ENCODE results near the gene CFAP210. TPM values are rescaled to one million over a fixed set of nuclear protein-coding genes. Genes with fewer than 3 reads are reported as not detected.
A peak's percentile ranks its signal among the peaks of the same experiment; 100 is the strongest.

The CFAP210 gene
- total RNA-seq, 1 experiment from 2014 or later: not detected

- TF ChIP-seq REST (IDR thresholded peaks at IDR 0.05; ENCODE audit: low read depth) (no peak), EGR1 (IDR thresholded peaks at IDR 0.05; ENCODE audit: low read depth) (no peak), MAX (IDR thresholded peaks at IDR 0.05) (peak; percentile 74), POLR2AphosphoS5 (IDR thresholded peaks at IDR 0.05; ENCODE audit: low read depth, low read length) (peak; percentile 91)
Measured at GRCh38 chr2:169694113-169694893, at the start of gene CFAP210, which contains the start of gene PHOSPHO2 (continued).

GRCh38 chr2:169743549-169743948 lies 49.3 kb upstream of the CFAP210 start:
- intact Hi-C loops (cut with micrococcal nuclease): no loop called here
- H3K36me3 ChIP-seq (ENCODE audit: control insufficient read depth in 1 of 2, insufficient read depth in 2 of 2, low read length in 2 of 2): peaks cover 12 to 35% of the 10 kb centered on the region in 2 experiments; a peak in 3 of 4 replicates
- RAD21 ChIA-PET (ENCODE audit: low non-redundant PET in 1 of 2, low total read pairs in 2 of 2, uncharacterized antibody in 2 of 2, unreplicated experiment in 2 of 2): no interaction called here
- peaks cover 33% of the 10 kb centered on the region for H3K79me2 ChIP-seq (ENCODE audit: insufficient read depth, low read length)
- H2AFZ ChIP-seq (ENCODE audit: low read depth, low read length, poor library complexity, severe bottlenecking): no peak overlapping the region
- H3K27me3 ChIP-seq (ENCODE audit: insufficient read depth, low read length): no peaks in the 10 kb centered on the region
- H3K27ac ChIP-seq (ENCODE audit: low read depth, low read length): no peak overlapping the region
- CTCF ChIA-PET: no interaction called here
- no TSS peak for BruUV-seq (replicated peaks)
- H3K9ac ChIP-seq (ENCODE audit: low read length): no peak overlapping the region
- H3K4me1 ChIP-seq (ENCODE audit: control insufficient read depth in 1 of 2, insufficient read depth in 2 of 2, low read length in 2 of 2): peaks cover 4 to 8% of the 10 kb centered on the region in 2 experiments; a peak in 3 of 4 replicates
- no peak overlapping the region for H3K4me2 ChIP-seq (ENCODE audit: low read length)
- no peaks in the 10 kb centered on the region for H3K9me3 ChIP-seq (ENCODE audit: control insufficient read depth in 1 of 2, insufficient read depth in 1 of 2, low read depth in 1 of 2, low read length in 2 of 2)
- DNase-seq (ENCODE audit: low read depth, low spot score) (no peak), ATAC-seq (no peak)
- POLR2A ChIA-PET: no interaction called here
- H3K9me2 ChIP-seq (ENCODE audit: insufficient read depth): no peaks in the 10 kb centered on the region
- no peaks in the 10 kb centered on the region for H4K20me1 ChIP-seq (ENCODE audit: insufficient read depth)
- H3K4me3 ChIP-seq (replicated peaks in 1 of 2; ENCODE audit: low read depth in 1 of 2, low read length in 2 of 2): no peak overlapping the region
- TF ChIP-seq YY1 (IDR thresholded peaks at IDR 0.05; ENCODE audit: extremely low read depth, insufficient replicate concordance, low read depth, low read length) (no peak), SIN3A (IDR thresholded peaks at IDR 0.05; ENCODE audit: low read depth) (no peak), ZFX (IDR thresholded peaks at IDR 0.05) (no peak), ZBTB33 (IDR thresholded peaks at IDR 0.05; ENCODE audit: extremely low read depth, insufficient replicate concordance, low read length) (no peak), ATF3 (IDR thresholded peaks at IDR 0.05) (no peak), ZNF274 (IDR thresholded peaks at IDR 0.05; ENCODE audit: low read depth, low read length) (no peak), FOSL1 (IDR thresholded peaks at IDR 0.05; ENCODE audit: low read depth) (no peak), SP1 (IDR thresholded peaks at IDR 0.05; ENCODE audit: low read depth) (no peak), TCF7L2 (IDR thresholded peaks at IDR 0.05; ENCODE audit: borderline replicate concordance, extremely low read depth, insufficient read depth, insufficient read length) (no peak), MAX (IDR thresholded peaks at IDR 0.05) (no peak), CTCF (IDR thresholded peaks at IDR 0.05 in 2 of 3, conservative IDR thresholded peaks at IDR 0.05 in 1 of 3; ENCODE audit: borderline replicate concordance in 1 of 3, insufficient read depth in 1 of 3, low read depth in 2 of 3, low read length in 2 of 3) (no peak), EGR1 (IDR thresholded peaks at IDR 0.05; ENCODE audit: low read depth) (no peak)

Measured in HCT116 (cell line).